PC-3 (cell line): ENCODE measurements around the gene BCL7C.

Experiments
- EZH2 ChIP-seq: fragments of 300-600 bp; sonication (generic); IDR thresholded peaks from one replicate; pipeline ENCODE4 v1.6.1; 2017; ENCODE audit warnings: antibody characterized with exemption, mild to moderate bottlenecking, low read length; ENCODE audit not compliant: unreplicated experiment
- EZH2phosphoT487 ChIP-seq: fragments of 300-600 bp; sonication (generic); IDR thresholded peaks from 2 replicates; pipeline ENCODE4 v1.6.1; 2018; ENCODE audit warnings: mild to moderate bottlenecking, antibody characterized with exemption, low read length, borderline replicate concordance
- TF ChIP-seq, protein P1 (sequence below): fragments of 300-600 bp; sonication (generic); conservative IDR thresholded peaks from 2 replicates; pipeline ENCODE4 v1.5.1; 2017; ENCODE audit warnings: antibody characterized with exemption, low read depth, mild to moderate bottlenecking, low read length

- TF ChIP-seq EZH2phosphoT487 (no peak), EZH2 (no peak)
- TF ChIP-seq, protein P1, sequence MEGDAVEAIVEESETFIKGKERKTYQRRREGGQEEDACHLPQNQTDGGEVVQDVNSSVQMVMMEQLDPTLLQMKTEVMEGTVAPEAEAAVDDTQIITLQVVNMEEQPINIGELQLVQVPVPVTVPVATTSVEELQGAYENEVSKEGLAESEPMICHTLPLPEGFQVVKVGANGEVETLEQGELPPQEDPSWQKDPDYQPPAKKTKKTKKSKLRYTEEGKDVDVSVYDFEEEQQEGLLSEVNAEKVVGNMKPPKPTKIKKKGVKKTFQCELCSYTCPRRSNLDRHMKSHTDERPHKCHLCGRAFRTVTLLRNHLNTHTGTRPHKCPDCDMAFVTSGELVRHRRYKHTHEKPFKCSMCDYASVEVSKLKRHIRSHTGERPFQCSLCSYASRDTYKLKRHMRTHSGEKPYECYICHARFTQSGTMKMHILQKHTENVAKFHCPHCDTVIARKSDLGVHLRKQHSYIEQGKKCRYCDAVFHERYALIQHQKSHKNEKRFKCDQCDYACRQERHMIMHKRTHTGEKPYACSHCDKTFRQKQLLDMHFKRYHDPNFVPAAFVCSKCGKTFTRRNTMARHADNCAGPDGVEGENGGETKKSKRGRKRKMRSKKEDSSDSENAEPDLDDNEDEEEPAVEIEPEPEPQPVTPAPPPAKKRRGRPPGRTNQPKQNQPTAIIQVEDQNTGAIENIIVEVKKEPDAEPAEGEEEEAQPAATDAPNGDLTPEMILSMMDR, result no peak
Observed at GRCh38 chr16:30942426-30942806, 48.5 kb upstream of the BCL7C start.
